SK-N-MC (cell line): Measurements from ENCODE around the gene KCTD5.

ENCODE experiments used
- EZH2 ChIP-seq: fragments of 200-600 bp; sonication (generic); IDR thresholded peaks from one replicate; pipeline ENCODE4 v1.6.1; 2017; ENCODE audit warnings: antibody characterized with exemption
- FOXP2 ChIP-seq: optimal IDR thresholded peaks from 2 replicates; pipeline ENCODE3; 2011; ENCODE audit warnings: mild to moderate bottlenecking, moderate library complexity; ENCODE audit not compliant: insufficient read depth; ENCODE audit errors: extremely low read length, control extremely low read depth
- POLR2AphosphoS5 ChIP-seq: IDR thresholded peaks from 2 replicates; pipeline ENCODE4 v1.6.1; 2012; ENCODE audit warnings: mild to moderate bottlenecking, low read depth, low read length, borderline replicate concordance

DNA sequence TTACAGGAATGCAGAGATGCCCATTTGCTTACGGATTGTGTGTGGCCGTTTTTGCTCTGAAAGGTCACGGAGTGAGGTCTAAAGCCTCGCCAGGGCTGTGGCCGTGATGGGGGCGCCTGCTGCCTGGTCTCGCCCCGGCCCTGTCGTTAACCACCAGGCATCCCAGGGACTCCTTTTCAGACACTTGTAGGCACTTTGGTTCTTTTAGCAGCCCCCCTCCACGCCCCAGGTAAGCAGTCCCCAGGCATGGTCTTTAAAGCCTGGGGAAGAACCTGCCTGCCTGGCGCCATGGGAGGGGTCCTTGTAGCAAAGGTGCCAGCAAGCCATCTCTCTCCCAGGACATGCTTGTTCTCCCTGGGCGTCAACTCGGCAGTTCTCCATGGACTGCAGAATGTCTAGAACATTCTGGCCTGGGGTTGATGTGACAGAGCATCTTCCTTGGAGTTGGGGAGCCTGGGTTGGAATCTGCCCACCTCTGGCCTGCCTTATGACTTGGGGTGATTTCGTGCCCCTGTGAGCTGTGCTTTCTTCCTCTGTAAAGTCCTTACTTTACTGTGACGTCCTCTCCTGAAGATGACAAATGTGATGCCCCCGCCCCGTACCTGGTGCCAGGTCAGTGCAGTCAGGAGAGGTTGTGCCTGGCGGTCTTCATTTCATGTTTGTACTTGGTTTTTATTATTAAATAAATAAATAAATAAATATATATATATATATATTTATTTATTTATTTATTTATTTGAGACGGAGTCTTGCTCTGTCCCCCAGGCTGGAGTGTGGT lies 5.4 kb downstream of the KCTD5 start:
- TF ChIP-seq EZH2, result no peak
- no peak for TF ChIP-seq POLR2AphosphoS5
- no peak for TF ChIP-seq FOXP2
